Caco-2 (cell line): ENCODE data around the gene ZNF285. TPM values are rescaled to one million over a fixed set of nuclear protein-coding genes. Genes with fewer than 3 reads are reported as not detected.

ENCODE experiments used
- Bru-seq: library from RNA; stranded (reverse); fragments of 400-500 nt; gene quantifications from one replicate; lab custom pipeline; 2021; lab: Mats Ljungman, UMichigan
- BruChase-seq, 2 experiments: library from RNA; stranded (reverse); fragments of 400-500 nt; gene quantifications; one replicate each; lab custom pipeline; 2021; lab: Mats Ljungman, UMichigan
- BruUV-seq: library from RNA; stranded (reverse); fragments of 400-500 nt; replicated peaks from 2 replicates; lab custom pipeline; 2021; lab: Mats Ljungman, UMichigan
- CTCF ChIA-PET: fragments of 300-600 bp; sonication (Branson Sonifier 250); formaldehyde crosslinking; loops from one replicate; lab custom pipeline; 2022; ENCODE audit warnings: antibody characterized with exemption; lab: Charles Lee
- POLR2A ChIA-PET: fragments of 300-600 bp; sonication (Branson Sonifier 250); formaldehyde crosslinking; loops from one replicate; lab custom pipeline; 2022; ENCODE audit warnings: antibody characterized with exemption; lab: Charles Lee
- DNase-seq, 2 experiments: peaks; one replicate each; pipeline versions ENCODE4 v3.0.0 to v3.0.0-alpha.2; 2020 to 2022
- H3K27me3 ChIP-seq: replicated peaks from 2 replicates; pipeline ENCODE4 v1.6.0; 2011; ENCODE audit warnings: low read length; ENCODE audit not compliant: control insufficient read depth, insufficient read depth
- H3K36me3 ChIP-seq: 2 replicates; pipeline ENCODE4 v1.5.1; 2011; ENCODE audit warnings: low read length; ENCODE audit not compliant: control insufficient read depth, insufficient read depth
- H3K4me1 ChIP-seq: fragments of 250-450 bp; sonication (Bioruptor Pico); 2 replicates; pipeline ENCODE4 v1.5.1; 2020; ENCODE audit warnings: mild to moderate bottlenecking
- H3K4me3 ChIP-seq: 2 replicates; pipeline ENCODE4 v1.5.1; 2011; ENCODE audit warnings: low read depth, mild to moderate bottlenecking, control low read depth, low read length
- H3K9me3 ChIP-seq: fragments of 250-450 bp; sonication (Bioruptor Pico); 2 replicates; pipeline ENCODE4 v1.5.1; 2020; ENCODE audit warnings: mild to moderate bottlenecking, moderate library complexity
- H3K27ac Mint-ChIP-seq: one replicate; pipeline ENCODE4 v1.8.0; 2022; ENCODE audit warnings: mixed read lengths; ENCODE audit not compliant: unreplicated experiment
- H3K27me3 Mint-ChIP-seq: one replicate; pipeline ENCODE4 v1.8.0; 2022; ENCODE audit warnings: mixed read lengths; ENCODE audit not compliant: insufficient read depth, unreplicated experiment
- H3K36me3 Mint-ChIP-seq: one replicate; pipeline ENCODE4 v1.8.0; 2022; ENCODE audit warnings: mild to moderate bottlenecking, mixed read lengths; ENCODE audit not compliant: insufficient read depth, unreplicated experiment
- H3K4me1 Mint-ChIP-seq: one replicate; pipeline ENCODE4 v1.8.0; 2022; ENCODE audit warnings: low read depth, mixed read lengths; ENCODE audit not compliant: unreplicated experiment
- H3K4me3 Mint-ChIP-seq: one replicate; pipeline ENCODE4 v1.8.0; 2022; ENCODE audit warnings: mild to moderate bottlenecking, moderate library complexity, mixed read lengths; ENCODE audit not compliant: unreplicated experiment
- H3K9me3 Mint-ChIP-seq: one replicate; pipeline ENCODE4 v1.8.0; 2022; ENCODE audit warnings: mixed read lengths; ENCODE audit not compliant: unreplicated experiment
- CTCF ChIP-seq, 2 experiments: fragments of 200-600 bp in 1 of 2; IDR thresholded peaks; 1 replicate in 1 of 2; 2 replicates in 1 of 2; pipeline versions ENCODE4 v1.5.1 to v1.8.0; 2011 to 2022; ENCODE audit warnings: antibody characterized with exemption in 1 of 2, control low read depth in 1 of 2, inconsistent platforms in 1 of 2, low read depth in 1 of 2, low read length in 1 of 2, mild to moderate bottlenecking in 1 of 2, moderate library complexity in 1 of 2; ENCODE audit not compliant: insufficient read depth in 1 of 2, severe bottlenecking in 1 of 2, unreplicated experiment in 1 of 2
- intact Hi-C: fragments of 100-400 bp; cut with micrococcal nuclease; formaldehyde crosslinking; loops from one replicate; pipeline ENCODE4 v1.10.0; 2022; ENCODE audit not compliant: unreplicated experiment
- long read RNA-seq: library from polyadenylated mRNA; stranded (forward); transcript quantifications from one replicate; pipeline ENCODE4 v2.0.0, GENCODE V29; 2022
- total RNA-seq: library from RNA; stranded (reverse); gene quantifications from 2 replicates; pipeline ENCODE4 v1.2.3, GENCODE V29; 2022

Gene ZNF285
- total RNA-seq = 0.91 and 1.5 TPM in 2 replicates
- Bru-seq, nascent RNA = percentile 36 among the genes with signal in this experiment
- BruChase-seq, experiment 1, labeled RNA remaining after a 2-hour chase = percentile 47 among the genes with signal in this experiment
- percentile 32 among the genes with signal in this experiment for BruChase-seq, experiment 2, labeled RNA remaining after a 6-hour chase
- long read RNA-seq, full-length matches to known transcripts = 1 of 1 reads
- long read RNA-seq, partial matches to known transcripts = 0 of 1 reads
- long read RNA-seq, other reads (novel, unspliced or antisense) = 0 of 1 reads

GRCh38 chr19:44401139-44402115, at the start of gene ZNF285:
TSS of gene ZNF285 (minus strand) at chr19:44401608. CDS start at chr19:44397213, 4,395 bp downstream.
- H3K27me3 Mint-ChIP-seq = no peaks in the 10 kb centered on the region
- POLR2A ChIA-PET = no interaction called here
- peak within 1 kb of the TSS; percentile 82 for H3K4me3 Mint-ChIP-seq
- H3K27me3 ChIP-seq = no peaks in the 10 kb centered on the region
- H3K36me3 Mint-ChIP-seq = no peaks in the 10 kb centered on the region
- no peaks in the 10 kb centered on the region for H3K4me1 Mint-ChIP-seq
- H3K9me3 ChIP-seq = peaks cover 7% of the 10 kb centered on the region
- DNase-seq = peak; percentile 84 to 87
- TF ChIP-seq CTCF (IDR thresholded peaks at IDR 0.05; ENCODE audit: insufficient read depth in 1 of 2, low read depth in 1 of 2, low read length in 1 of 2, severe bottlenecking in 1 of 2, unreplicated experiment in 1 of 2) = no peak
- intact Hi-C loops = loop anchor here (1.0 kb wide), 1 partner anchor 45 kb away; the partner anchor contains the start of gene ZNF112
- no peaks in the 10 kb centered on the region for H3K36me3 ChIP-seq
- H3K4me1 ChIP-seq = no peaks in the 10 kb centered on the region
- H3K9me3 Mint-ChIP-seq = peaks cover 10% of the 10 kb centered on the region
- BruUV-seq = no TSS peak
- CTCF ChIA-PET = no interaction called here
- H3K27ac Mint-ChIP-seq = peak within 1 kb of the TSS; percentile 69
- peak within 1 kb of the TSS; percentile 44 for H3K4me3 ChIP-seq

GRCh38 chr19:44447916-44448674, 46.7 kb upstream of the ZNF285 start, which contains the start of gene ZNF229:
TSS of gene ZNF229 (minus strand) at chr19:44448472. CDS start at chr19:44442847, 5,625 bp downstream.
- BruUV-seq = no TSS peak
- H3K36me3 ChIP-seq = no peaks in the 10 kb centered on the region
- no peak within 1 kb of the TSS for H3K27ac Mint-ChIP-seq
- peaks cover 12% of the 10 kb centered on the region; the same call in 1 of the 2 replicates for H3K9me3 ChIP-seq
- no peak within 1 kb of the TSS for H3K4me3 Mint-ChIP-seq
- H3K4me1 ChIP-seq = no peaks in the 10 kb centered on the region
- no peak within 1 kb of the TSS for H3K4me3 ChIP-seq
- H3K9me3 Mint-ChIP-seq = peaks cover 55% of the 10 kb centered on the region
- no peaks in the 10 kb centered on the region for H3K27me3 ChIP-seq
- no peak for TF ChIP-seq CTCF (IDR thresholded peaks at IDR 0.05; ENCODE audit: insufficient read depth in 1 of 2, low read depth in 1 of 2, low read length in 1 of 2, severe bottlenecking in 1 of 2, unreplicated experiment in 1 of 2)
- ChIA-PET POLR2A (no interaction called here), CTCF (no interaction called here)
- peaks cover 4% of the 10 kb centered on the region for H3K36me3 Mint-ChIP-seq
- H3K4me1 Mint-ChIP-seq = no peaks in the 10 kb centered on the region
- H3K27me3 Mint-ChIP-seq = peaks cover 13% of the 10 kb centered on the region
- intact Hi-C loops = no loop called here
- no peak for DNase-seq
